OCI-LY1 (cell line): Measurements from ENCODE around the gene MYO10.

Source experiments
- H2AFZ ChIP-seq: fragments of 200-600 bp; sonication (generic), shearing (Covaris generic); 2 replicates; pipeline ENCODE4 v1.6.0; 2014; ENCODE audit warnings: antibody characterized with exemption, mild to moderate bottlenecking, low read length
- H3F3A ChIP-seq: fragments of 200-600 bp; sonication (generic), shearing (Covaris generic); 2 replicates; pipeline ENCODE4 v1.6.0; 2014; ENCODE audit warnings: mild to moderate bottlenecking, antibody characterized with exemption, low read length, moderate library complexity; ENCODE audit not compliant: insufficient read depth
- H3K27ac ChIP-seq: fragments of 200-600 bp; sonication (generic); 2 replicates; pipeline ENCODE4 v1.5.1; 2014; ENCODE audit warnings: low read length, mixed run types, mild to moderate bottlenecking, low read depth; ENCODE audit not compliant: poor library complexity, severe bottlenecking
- H3K27me3 ChIP-seq: fragments of 200-600 bp; sonication (generic); 2 replicates; pipeline ENCODE4 v1.6.0; 2014; ENCODE audit warnings: antibody characterized with exemption, mild to moderate bottlenecking, low read length, moderate library complexity; ENCODE audit not compliant: insufficient read depth
- H3K36me3 ChIP-seq: fragments of 200-600 bp; sonication (generic); 2 replicates; pipeline ENCODE4 v1.6.1; 2014; ENCODE audit warnings: mild to moderate bottlenecking, antibody characterized with exemption, low read length, moderate library complexity, mixed read lengths; ENCODE audit not compliant: insufficient read depth
- H3K4me1 ChIP-seq: fragments of 200-600 bp; sonication (generic); 2 replicates; pipeline ENCODE4 v1.5.1; 2014; ENCODE audit warnings: mild to moderate bottlenecking, low read length, moderate library complexity; ENCODE audit not compliant: insufficient read depth, severe bottlenecking
- H3K4me2 ChIP-seq: fragments of 200-600 bp; sonication (generic), shearing (Covaris generic); 2 replicates; pipeline ENCODE4 v1.6.1; 2014; ENCODE audit warnings: low read length
- H3K4me3 ChIP-seq: fragments of 200-600 bp; sonication (generic); 2 replicates; pipeline ENCODE4 v1.5.1; 2014; ENCODE audit warnings: low read length, low read depth, mild to moderate bottlenecking, mixed read lengths; ENCODE audit not compliant: poor library complexity, severe bottlenecking
- H3K79me2 ChIP-seq: fragments of 200-600 bp; shearing (Covaris generic); 2 replicates; pipeline ENCODE4 v1.6.1; 2016; ENCODE audit warnings: mixed run types, low read length, mixed read lengths; ENCODE audit not compliant: insufficient read depth
- H3K9ac ChIP-seq: fragments of 200-600 bp; sonication (generic), shearing (Covaris generic); 2 replicates; pipeline ENCODE4 v1.6.1; 2014; ENCODE audit warnings: mild to moderate bottlenecking, low read length, mixed read lengths
- H3K9me2 ChIP-seq: fragments of 200-600 bp; sonication (generic), shearing (Covaris generic); 2 replicates; pipeline ENCODE4 v1.6.1; 2014; ENCODE audit warnings: low read depth, mild to moderate bottlenecking, low read length, mixed read lengths
- H3K9me3 ChIP-seq: fragments of 200-600 bp; shearing (Covaris generic); 2 replicates; pipeline ENCODE4 v1.6.1; 2014; ENCODE audit warnings: low read length, mixed read lengths
- H4K20me1 ChIP-seq: fragments of 200-600 bp; sonication (generic), shearing (Covaris generic); 2 replicates; pipeline ENCODE4 v1.6.0; 2016; ENCODE audit warnings: mild to moderate bottlenecking, low read length; ENCODE audit not compliant: insufficient read depth
- EZH2 ChIP-seq: fragments of 200-600 bp; sonication (generic), shearing (Covaris generic); IDR thresholded peaks from 2 replicates; pipeline ENCODE4 v1.8.0; 2017; ENCODE audit warnings: borderline replicate concordance, mixed run types, mild to moderate bottlenecking, antibody characterized with exemption, low read length, moderate library complexity, mixed read lengths
- TF ChIP-seq, protein P1 (sequence below): fragments of 200-600 bp; sonication (generic), shearing (Covaris generic); IDR thresholded peaks from 2 replicates; pipeline ENCODE4 v1.5.1; 2017; ENCODE audit warnings: mild to moderate bottlenecking, antibody characterized with exemption, low read length, moderate library complexity, mixed read lengths

Gene MYO10

DNA sequence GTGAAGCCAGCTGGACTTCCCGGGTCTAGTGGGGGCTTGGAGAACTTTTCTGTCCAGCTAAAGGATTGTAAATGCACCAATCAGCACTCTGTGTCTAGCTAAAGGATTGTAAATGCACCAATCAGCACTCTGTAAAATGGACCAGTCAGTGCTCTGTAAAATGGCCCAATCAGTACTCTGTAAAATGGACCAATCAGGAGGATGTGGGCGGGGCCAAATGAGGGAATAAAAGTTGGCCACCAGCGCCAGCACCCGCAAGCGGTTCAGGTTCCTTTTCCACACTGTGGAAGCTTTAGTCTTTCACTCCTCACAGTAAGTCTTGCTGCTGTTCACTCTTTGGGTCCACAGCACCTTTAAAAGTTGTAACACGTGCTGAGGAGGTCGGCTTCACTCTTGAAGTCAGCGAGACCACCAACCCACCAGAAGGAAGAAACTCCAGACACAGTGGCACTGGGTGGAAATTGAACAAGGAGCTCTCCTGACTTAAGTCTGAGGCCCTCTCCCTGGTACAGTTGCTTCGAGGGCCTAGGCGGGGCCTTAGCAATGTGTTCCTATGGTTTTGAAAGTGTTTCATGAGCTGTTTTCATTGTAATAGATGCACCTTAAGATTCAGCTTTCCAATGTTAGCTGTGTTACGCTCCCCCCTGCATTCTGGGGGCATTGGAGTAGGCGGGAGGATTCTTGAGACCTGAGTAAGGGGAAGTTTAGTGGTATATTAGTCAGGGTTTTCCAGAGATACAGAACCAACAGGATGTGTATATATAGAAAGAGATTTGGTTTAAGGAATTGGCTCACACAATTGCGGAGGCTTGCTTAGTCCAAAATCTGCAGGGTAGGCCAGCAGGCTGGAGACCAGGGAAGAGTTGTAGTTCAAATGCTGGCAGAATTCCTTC lies 21.5 kb upstream of the MYO10 start:
- H3K36me3 ChIP-seq: no peaks in the 10 kb centered on the region
- H3K4me1 ChIP-seq: no peaks in the 10 kb centered on the region
- no peak for TF ChIP-seq EZH2
- TF ChIP-seq, protein P1, sequence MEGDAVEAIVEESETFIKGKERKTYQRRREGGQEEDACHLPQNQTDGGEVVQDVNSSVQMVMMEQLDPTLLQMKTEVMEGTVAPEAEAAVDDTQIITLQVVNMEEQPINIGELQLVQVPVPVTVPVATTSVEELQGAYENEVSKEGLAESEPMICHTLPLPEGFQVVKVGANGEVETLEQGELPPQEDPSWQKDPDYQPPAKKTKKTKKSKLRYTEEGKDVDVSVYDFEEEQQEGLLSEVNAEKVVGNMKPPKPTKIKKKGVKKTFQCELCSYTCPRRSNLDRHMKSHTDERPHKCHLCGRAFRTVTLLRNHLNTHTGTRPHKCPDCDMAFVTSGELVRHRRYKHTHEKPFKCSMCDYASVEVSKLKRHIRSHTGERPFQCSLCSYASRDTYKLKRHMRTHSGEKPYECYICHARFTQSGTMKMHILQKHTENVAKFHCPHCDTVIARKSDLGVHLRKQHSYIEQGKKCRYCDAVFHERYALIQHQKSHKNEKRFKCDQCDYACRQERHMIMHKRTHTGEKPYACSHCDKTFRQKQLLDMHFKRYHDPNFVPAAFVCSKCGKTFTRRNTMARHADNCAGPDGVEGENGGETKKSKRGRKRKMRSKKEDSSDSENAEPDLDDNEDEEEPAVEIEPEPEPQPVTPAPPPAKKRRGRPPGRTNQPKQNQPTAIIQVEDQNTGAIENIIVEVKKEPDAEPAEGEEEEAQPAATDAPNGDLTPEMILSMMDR: no peak
- no peak overlapping the region for H3K9ac ChIP-seq
- no peaks in the 10 kb centered on the region for H3F3A ChIP-seq
- H3K9me2 ChIP-seq: no peaks in the 10 kb centered on the region
- no peak overlapping the region for H2AFZ ChIP-seq
- H3K79me2 ChIP-seq: no peaks in the 10 kb centered on the region
- H3K27ac ChIP-seq: no peak overlapping the region
- H3K4me3 ChIP-seq: no peak overlapping the region
- H4K20me1 ChIP-seq: no peaks in the 10 kb centered on the region
- H3K27me3 ChIP-seq: no peaks in the 10 kb centered on the region
- H3K9me3 ChIP-seq: no peaks in the 10 kb centered on the region
- H3K4me2 ChIP-seq: no peak overlapping the region

DNA sequence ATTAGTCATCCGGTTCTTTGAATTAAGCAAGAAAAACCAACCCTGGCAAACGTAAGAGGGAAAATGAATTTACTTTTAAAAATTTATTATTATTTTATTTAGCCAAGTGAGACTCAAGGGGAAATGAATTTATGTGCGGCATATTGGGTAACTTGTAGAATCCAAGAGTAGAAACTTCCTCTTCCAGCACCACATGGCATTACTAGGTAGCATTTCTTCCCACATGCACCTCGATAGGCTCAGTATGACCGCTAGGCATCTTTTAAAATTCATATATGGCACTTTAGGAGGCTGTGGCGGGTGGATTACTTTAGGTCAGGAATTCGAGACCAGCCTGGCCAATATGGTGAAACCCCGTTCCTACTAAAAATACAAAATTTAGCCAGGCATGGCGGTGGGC lies 17.6 kb upstream of the MYO10 start:
- H3K4me3 ChIP-seq: no peak overlapping the region
- H3K79me2 ChIP-seq: no peaks in the 10 kb centered on the region
- no peak overlapping the region for H3K4me2 ChIP-seq
- H3K9me3 ChIP-seq: no peaks in the 10 kb centered on the region
- H4K20me1 ChIP-seq: no peaks in the 10 kb centered on the region
- H3K27ac ChIP-seq: no peak overlapping the region
- TF ChIP-seq EZH2: no peak
- TF ChIP-seq, protein P1: no peak
- no peak overlapping the region for H3K9ac ChIP-seq
- H3F3A ChIP-seq: no peaks in the 10 kb centered on the region
- no peaks in the 10 kb centered on the region for H3K4me1 ChIP-seq
- no peaks in the 10 kb centered on the region for H3K36me3 ChIP-seq
- no peak overlapping the region for H2AFZ ChIP-seq
- H3K9me2 ChIP-seq: no peaks in the 10 kb centered on the region
- no peaks in the 10 kb centered on the region for H3K27me3 ChIP-seq

DNA sequence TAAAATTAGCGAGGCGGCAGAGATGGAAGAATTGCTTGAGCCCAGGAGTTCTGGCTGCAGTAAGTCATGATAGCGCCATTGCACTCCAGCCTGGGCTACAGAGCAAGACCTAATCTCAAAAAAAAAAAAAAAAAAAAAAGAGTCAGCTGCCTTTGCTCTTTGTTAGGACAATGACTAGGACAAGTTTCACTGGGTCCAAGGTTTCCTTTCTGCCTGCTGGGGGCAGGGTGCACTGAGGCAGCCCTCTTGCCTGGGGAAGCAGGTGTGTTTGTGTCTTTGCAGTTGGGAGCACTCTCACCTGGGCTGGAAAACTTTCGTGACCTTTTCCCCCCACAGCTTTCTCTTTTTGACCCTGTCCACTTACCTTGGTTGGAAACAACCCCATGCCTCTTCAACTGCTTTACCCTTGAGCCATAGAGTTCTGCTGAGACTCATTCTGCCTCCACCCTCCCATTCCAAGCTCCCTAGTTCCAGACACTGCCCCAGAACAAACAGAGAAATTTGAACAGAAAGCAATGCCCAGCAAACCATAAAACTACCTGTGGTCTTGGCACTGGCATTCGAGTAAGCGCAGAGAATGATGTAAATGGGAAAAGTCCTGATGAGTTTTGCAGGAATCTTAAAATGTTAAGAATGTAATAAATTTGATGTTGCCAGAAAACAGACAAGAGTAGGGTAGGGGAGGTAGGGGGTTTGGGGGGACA lies 17.0 kb upstream of the MYO10 start:
- H3K27me3 ChIP-seq: no peaks in the 10 kb centered on the region
- H3K9me3 ChIP-seq: no peaks in the 10 kb centered on the region
- no peak overlapping the region for H3K27ac ChIP-seq
- no peak overlapping the region for H3K9ac ChIP-seq
- TF ChIP-seq, protein P1: no peak
- no peak for TF ChIP-seq EZH2
- no peaks in the 10 kb centered on the region for H3K4me1 ChIP-seq
- H3K4me3 ChIP-seq: no peak overlapping the region
- H3K79me2 ChIP-seq: no peaks in the 10 kb centered on the region
- no peak overlapping the region for H2AFZ ChIP-seq
- no peaks in the 10 kb centered on the region for H4K20me1 ChIP-seq
- H3K36me3 ChIP-seq: no peaks in the 10 kb centered on the region
- no peaks in the 10 kb centered on the region for H3K9me2 ChIP-seq
- no peak overlapping the region for H3K4me2 ChIP-seq
- H3F3A ChIP-seq: no peaks in the 10 kb centered on the region
